Stomach (tissue), 4 donors: ENCODE results near the gene AP5S1.

ENCODE experiments used
- CTCF ChIP-seq, 7 experiments: fragments of 450-650 bp in 4 of 7; fragments of 200-600 bp in 3 of 7; sonication (generic) in 3 of 7; IDR thresholded peaks; one replicate each; pipeline ENCODE4 v1.5.1; 2016 to 2019; ENCODE audit warnings: antibody characterized with exemption in 7 of 7, control low read depth in 2 of 7, mild to moderate bottlenecking in 1 of 7
- EP300 ChIP-seq: sonication (generic); formaldehyde crosslinking; IDR thresholded peaks from one replicate; pipeline ENCODE4 v1.6.1; 2017; ENCODE audit warnings: antibody characterized with exemption
- POLR2AphosphoS5 ChIP-seq, 3 donors: sonication (generic); formaldehyde crosslinking; IDR thresholded peaks; one replicate each; pipeline ENCODE4 v1.6.1; 2016; ENCODE audit warnings: antibody characterized with exemption in 3 of 3

GRCh38 chr20:3787324-3788014 is 32.9 kb upstream of the AP5S1 start:
- no peak for TF ChIP-seq CTCF (IDR thresholded peaks at IDR 0.05)
- TF ChIP-seq EP300: no peak
- TF ChIP-seq POLR2AphosphoS5 (IDR thresholded peaks at IDR 0.05): no peak
